Mucosa of gallbladder (tissue), 1 donor: ENCODE results near the gene RAD51AP2. TPM values are rescaled to one million over a fixed set of nuclear protein-coding genes. Genes with fewer than 3 reads are reported as not detected.

Source experiments
- DNase-seq: peaks from one replicate; pipeline ENCODE4 v3.0.0-alpha.2; 2020; ENCODE audit warnings: low spot score
- total RNA-seq: library from RNA; stranded (reverse); gene quantifications from one replicate; pipeline ENCODE4 v1.2.1, GENCODE V29; 2021
- donor health status: DM: no; HTN: no; CAD: no.

The RAD51AP2 gene
- total RNA-seq, 1 donor from 2014 or later, result not detected

GRCh38 chr2:17470855-17471641, 47.2 kb downstream of the RAD51AP2 start:
- no peak for DNase-seq

GRCh38 chr2:17461087-17461475, 57.2 kb downstream of the RAD51AP2 start:
- DNase-seq, result no peak

Other genes starting within 250 kb of the RAD51AP2 start
- gene VSNL1, start 22.3 kb upstream of the RAD51AP2 start, total RNA-seq, result 0.23 TPM
- 13.9 TPM for gene SMC6, start 235.4 kb upstream of the RAD51AP2 start, total RNA-seq
- 8.6 TPM for gene GEN1, start 235.7 kb upstream of the RAD51AP2 start, total RNA-seq